Measurements from ENCODE around the gene HOXD10. TPM values are rescaled to one million over a fixed set of nuclear protein-coding genes. Genes with fewer than 3 reads are reported as not detected.

HOXD10 gene
- total and polyA plus RNA-seq, 2 of the 13 experiments (the other 11 are each of a cell fraction or from before 2014, with no cell fraction given) = not detected

- TF ChIP-seq, protein P1, sequence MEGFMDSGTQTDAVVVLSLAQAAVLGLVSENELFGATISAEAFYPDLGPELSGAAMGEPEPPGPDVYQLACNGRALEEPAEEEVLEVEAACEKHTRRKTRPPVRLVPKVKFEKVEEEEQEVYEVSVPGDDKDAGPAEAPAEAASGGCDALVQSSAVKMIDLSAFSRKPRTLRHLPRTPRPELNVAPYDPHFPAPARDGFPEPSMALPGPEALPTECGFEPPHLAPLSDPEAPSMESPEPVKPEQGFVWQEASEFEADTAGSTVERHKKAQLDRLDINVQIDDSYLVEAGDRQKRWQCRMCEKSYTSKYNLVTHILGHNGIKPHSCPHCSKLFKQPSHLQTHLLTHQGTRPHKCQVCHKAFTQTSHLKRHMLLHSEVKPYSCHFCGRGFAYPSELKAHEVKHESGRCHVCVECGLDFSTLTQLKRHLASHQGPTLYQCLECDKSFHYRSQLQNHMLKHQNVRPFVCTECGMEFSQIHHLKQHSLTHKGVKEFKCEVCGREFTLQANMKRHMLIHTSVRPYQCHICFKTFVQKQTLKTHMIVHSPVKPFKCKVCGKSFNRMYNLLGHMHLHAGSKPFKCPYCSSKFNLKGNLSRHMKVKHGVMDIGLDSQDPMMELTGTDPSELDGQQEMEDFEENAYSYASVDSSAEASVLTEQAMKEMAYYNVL (CRISPR knock-in tag; IDR thresholded peaks at IDR 0.05; ENCODE audit: borderline replicate concordance) = no peak; the same call in 1 of the 2 replicates
- TF ChIP-seq ELF1 (CRISPR knock-in tag; IDR thresholded peaks at IDR 0.05) (peak; percentile 75), ZMAT3 (CRISPR knock-in tag; conservative IDR thresholded peaks at IDR 0.05) (0 out of 2 replicates have a peak, but pooled peaks have one; percentile 26), RBM39 (IDR thresholded peaks at IDR 0.05; ENCODE audit: low read depth, low read length, poor library complexity, severe bottlenecking) (peak; percentile 67), SNAI1 (CRISPR knock-in tag; IDR thresholded peaks at IDR 0.05; ENCODE audit: borderline replicate concordance) (peak; percentile 36; the same call in 1 of the 2 replicates), NAIF1 (CRISPR knock-in tag; IDR thresholded peaks at IDR 0.05; ENCODE audit: borderline replicate concordance) (no peak), SALL1 (CRISPR knock-in tag; IDR thresholded peaks at IDR 0.05) (peak; percentile 72), ZNF816 (CRISPR knock-in tag; IDR thresholded peaks at IDR 0.05; ENCODE audit: borderline replicate concordance) (no peak), ZNF430 (CRISPR knock-in tag; IDR thresholded peaks at IDR 0.05) (peak; percentile 65; the same call in 1 of the 2 replicates), ZBED4 (CRISPR knock-in tag; IDR thresholded peaks at IDR 0.05; ENCODE audit: borderline replicate concordance) (peak; percentile 84), ZNF740 (CRISPR knock-in tag; IDR thresholded peaks at IDR 0.05) (no peak; the same call in 1 of the 2 replicates), MTA3 (CRISPR knock-in tag; IDR thresholded peaks at IDR 0.05) (no peak), ZNF558 (CRISPR knock-in tag; IDR thresholded peaks at IDR 0.05; ENCODE audit: borderline replicate concordance) (0 out of 2 replicates have a peak, but pooled peaks have one; percentile 54), AKNA (CRISPR knock-in tag; IDR thresholded peaks at IDR 0.05; ENCODE audit: borderline replicate concordance) (no peak)
- TF ChIP-seq, protein P2, sequence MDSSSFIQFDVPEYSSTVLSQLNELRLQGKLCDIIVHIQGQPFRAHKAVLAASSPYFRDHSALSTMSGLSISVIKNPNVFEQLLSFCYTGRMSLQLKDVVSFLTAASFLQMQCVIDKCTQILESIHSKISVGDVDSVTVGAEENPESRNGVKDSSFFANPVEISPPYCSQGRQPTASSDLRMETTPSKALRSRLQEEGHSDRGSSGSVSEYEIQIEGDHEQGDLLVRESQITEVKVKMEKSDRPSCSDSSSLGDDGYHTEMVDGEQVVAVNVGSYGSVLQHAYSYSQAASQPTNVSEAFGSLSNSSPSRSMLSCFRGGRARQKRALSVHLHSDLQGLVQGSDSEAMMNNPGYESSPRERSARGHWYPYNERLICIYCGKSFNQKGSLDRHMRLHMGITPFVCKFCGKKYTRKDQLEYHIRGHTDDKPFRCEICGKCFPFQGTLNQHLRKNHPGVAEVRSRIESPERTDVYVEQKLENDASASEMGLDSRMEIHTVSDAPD (CRISPR knock-in tag; IDR thresholded peaks at IDR 0.05) = no peak
Observed at GRCh38 chr2:176140513-176141317, 24.1 kb downstream of the HOXD10 start (continued).

Measured in HepG2 (cell line).